Fibroblast of gingiva (primary cell): ENCODE measurements around the gene ARX.

Experiments used
- DNase-seq: peaks from one replicate; pipeline ENCODE4 v3.0.0-alpha.2; 2011; ENCODE audit warnings: low read depth

The ARX gene

GRCh38 chrX:25016938-25017598 is 1.3 kb upstream of the ARX start:
- DNase-seq, result no peak

GRCh38 chrX:25016361-25016671 is 551 bp upstream of the ARX start:
- DNase-seq, result no peak

- DNase-seq, result no peak
These were observed 1.4 kb downstream of the ARX start for GRCh38 chrX:25014366-25014838.

- no peak for DNase-seq
These were observed 2.0 kb downstream of the ARX start for GRCh38 chrX:25013632-25014365.

GRCh38 chrX:25012793-25013631 is 2.8 kb downstream of the ARX start:
- DNase-seq, result no peak

GRCh38 chrX:25012433-25012735 is 3.4 kb downstream of the ARX start:
- DNase-seq, result no peak

GRCh38 chrX:25011589-25012432 is 4.0 kb downstream of the ARX start:
- no peak for DNase-seq

GRCh38 chrX:25010784-25011588 is 4.8 kb downstream of the ARX start:
- no peak for DNase-seq

GRCh38 chrX:25009407-25009806 is 6.4 kb downstream of the ARX start:
- no peak for DNase-seq

GRCh38 chrX:25007059-25008053 is 8.4 kb downstream of the ARX start:
- no peak for DNase-seq

- no peak for DNase-seq
These were observed 9.1 kb downstream of the ARX start for GRCh38 chrX:25006586-25007058.

- DNase-seq, result no peak
These were observed 10.2 kb downstream of the ARX start for GRCh38 chrX:25005382-25006185.

- no peak for DNase-seq
These were observed 10.8 kb downstream of the ARX start for GRCh38 chrX:25005034-25005381.

GRCh38 chrX:25004485-25005032 is 11.2 kb downstream of the ARX start:
- DNase-seq, result no peak

GRCh38 chrX:25004040-25004439 is 11.7 kb downstream of the ARX start:
- DNase-seq, result no peak

- DNase-seq, result no peak
These were observed 12.5 kb downstream of the ARX start for GRCh38 chrX:25003066-25003849.

GRCh38 chrX:25002661-25003020 is 13.1 kb downstream of the ARX start:
- DNase-seq, result no peak
